Adipose tissue (tissue), 3 donors: Measurements from ENCODE around the gene TRPT1. TPM values are rescaled to one million over a fixed set of nuclear protein-coding genes. Genes with fewer than 3 reads are reported as not detected.

Source experiments
- H3K27ac ChIP-seq: one replicate; pipeline ENCODE4 v1.5.1; 2013; ENCODE audit warnings: low read depth, low read length
- WGBS, 3 donors: extraction: QIAGEN DNeasy Blood & Tissue Kit; methylation state at CpG; one replicate each; pipeline ENCODE4 v1.1.7; 2013; 5-methylcytosine and 5-hydroxymethylcytosine counted together
- polyA plus RNA-seq, 3 donors: library from polyadenylated mRNA; stranded (reverse); fragments of 200-250 nt; gene quantifications; one replicate each; pipeline ENCODE4 v1.2.3, GENCODE V29; 2013
- donor health status: healthy with polysubstance abuse.
- donor health status: Bipolar disorder and iron deficiency.
- donor health status: healthy.

TRPT1 gene
- polyA plus RNA-seq, 3 donors = 42.2 to 61.3 (median 46.7) TPM

DNA sequence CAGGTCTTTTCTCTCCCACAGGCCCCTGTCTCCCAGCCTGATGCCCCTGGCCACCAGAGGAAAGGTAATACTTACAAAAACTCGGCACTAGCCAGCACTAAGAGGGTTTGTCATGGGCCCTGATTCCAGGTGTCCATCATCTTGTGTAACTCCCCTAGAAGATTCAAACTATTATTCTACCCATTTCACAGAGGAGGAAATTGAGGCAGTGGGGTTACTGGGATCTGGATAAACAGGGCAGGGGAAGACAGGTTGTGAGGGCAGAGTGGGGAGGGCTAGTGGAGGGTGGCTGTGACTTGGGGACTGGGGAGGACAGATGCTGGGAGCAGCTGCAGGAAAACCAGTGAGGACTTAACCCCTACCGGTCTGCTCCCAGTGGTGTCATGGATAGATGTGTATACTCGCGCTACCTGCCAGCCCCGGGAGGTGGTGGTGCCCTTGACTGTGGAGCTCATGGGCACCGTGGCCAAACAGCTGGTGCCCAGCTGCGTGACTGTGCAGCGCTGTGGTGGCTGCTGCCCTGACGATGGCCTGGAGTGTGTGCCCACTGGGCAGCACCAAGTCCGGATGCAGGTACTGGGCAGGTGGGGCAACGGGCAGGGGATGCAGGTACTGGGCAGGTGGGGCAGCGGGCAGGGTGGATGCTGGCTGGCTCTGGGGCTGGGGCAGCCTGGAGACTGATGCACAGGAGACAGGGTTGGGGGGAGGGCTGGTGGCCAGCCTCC lies 9.6 kb upstream of the TRPT1 start:
- WGBS, 3 donors = 39 to 87% (median 77%) methylated on average over 11 to 12 of the region's 12 CpGs
- H3K27ac ChIP-seq = no peak overlapping the region

DNA sequence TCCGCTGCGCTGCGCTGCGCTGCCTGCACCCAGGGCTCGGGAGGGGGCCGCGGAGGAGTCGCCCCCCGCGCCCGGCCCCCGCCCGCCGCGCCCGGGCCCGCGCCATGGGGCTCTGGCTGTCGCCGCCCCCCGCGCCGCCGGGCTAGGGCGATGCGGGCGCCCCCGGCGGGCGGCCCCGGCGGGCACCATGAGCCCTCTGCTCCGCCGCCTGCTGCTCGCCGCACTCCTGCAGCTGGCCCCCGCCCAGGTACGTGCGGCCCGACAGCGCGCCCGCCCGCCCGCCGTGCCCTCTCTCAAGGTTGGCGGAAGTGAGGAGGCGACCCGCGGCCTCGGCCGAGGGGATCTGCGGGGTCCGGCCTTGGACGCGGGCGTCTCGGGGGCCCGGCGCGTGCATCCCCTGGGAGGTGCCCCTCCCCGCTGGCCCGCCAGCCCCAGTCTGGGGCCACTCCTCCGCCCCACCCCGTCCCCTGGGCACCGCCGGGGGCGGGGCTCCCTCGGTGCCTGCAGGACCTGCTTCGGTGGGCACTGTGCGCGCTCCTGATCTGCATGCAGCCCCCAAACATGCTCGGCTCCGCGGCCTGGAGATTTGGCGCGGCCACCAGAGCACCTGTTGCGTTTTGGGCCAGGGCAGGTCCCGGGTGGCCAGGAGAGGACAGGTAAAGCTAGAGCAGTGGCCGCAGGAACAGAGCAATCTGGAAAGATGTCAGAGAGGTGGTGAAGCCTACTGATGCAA lies 8.8 kb upstream of the TRPT1 start:
- no peak overlapping the region for H3K27ac ChIP-seq
- WGBS, 3 donors = 1 to 2% (median 2%) methylated on average over 42 to 80 of the region's 80 CpGs

DNA sequence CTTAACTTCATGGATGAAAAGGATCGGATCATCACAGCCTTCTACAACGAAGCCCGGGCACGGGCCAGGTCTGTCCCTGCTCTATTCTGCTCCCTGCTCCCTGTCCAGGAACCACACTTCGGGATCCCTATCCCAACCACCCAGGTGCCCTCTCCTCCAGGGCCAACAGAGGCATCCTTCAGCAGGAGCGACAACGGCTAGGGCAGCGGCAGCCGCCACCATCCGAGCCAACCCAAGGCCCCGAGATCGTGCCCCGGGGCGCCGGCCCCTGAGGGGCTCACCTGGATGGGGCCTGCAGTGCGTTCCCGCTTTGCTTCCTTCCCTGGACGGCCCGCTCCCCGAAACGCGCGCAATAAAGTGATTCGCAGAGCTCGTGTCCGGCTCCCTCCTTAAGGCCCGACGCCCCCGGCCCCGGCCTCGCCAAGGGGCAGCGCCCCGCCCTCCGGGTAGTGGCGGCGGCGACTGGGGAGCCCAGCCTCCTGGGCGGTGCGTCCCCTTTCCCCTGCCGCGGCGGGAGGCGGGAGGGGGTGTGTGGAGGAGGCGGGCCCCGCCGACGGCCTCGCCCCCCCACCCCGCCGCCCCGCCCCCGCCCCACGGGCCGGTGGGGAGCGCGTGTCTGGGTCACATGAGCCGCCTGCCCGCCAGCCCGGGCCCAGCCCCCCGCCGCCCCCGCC lies 8.1 kb upstream of the TRPT1 start, which contains the start of gene VEGFB:
VEGFB (plus strand) TSS at position 672 of the 674 bp plus-strand sequence. CDS start 250 bp downstream, outside the sequence.
- 1 to 5% (median 3%) methylated on average over 34 to 48 of the region's 62 CpGs for WGBS, 3 donors
- H3K27ac ChIP-seq = no peak within 1 kb of the TSS

DNA sequence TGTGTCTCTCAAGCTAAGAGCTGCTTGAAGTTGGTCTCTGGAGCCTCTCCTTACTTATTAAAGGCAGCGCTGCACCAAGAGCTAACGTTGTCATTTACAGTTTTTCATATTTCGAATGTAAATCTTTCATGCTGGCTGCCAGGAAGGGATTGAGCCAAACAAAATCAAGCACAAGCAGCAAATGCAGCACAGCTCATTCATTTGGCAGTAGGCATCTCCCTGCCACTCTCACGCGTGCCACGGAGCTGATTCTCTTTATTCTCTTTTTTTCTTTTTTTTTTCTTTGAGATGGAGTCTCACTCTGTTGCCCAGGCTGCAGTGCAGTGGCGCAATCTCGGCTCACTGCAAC lies 7.0 kb upstream of the TRPT1 start:
- H3K27ac ChIP-seq = no peak overlapping the region
- WGBS, 3 donors = 84 to 89% (median 86%) methylated on average over 8 of the region's 8 CpGs

DNA sequence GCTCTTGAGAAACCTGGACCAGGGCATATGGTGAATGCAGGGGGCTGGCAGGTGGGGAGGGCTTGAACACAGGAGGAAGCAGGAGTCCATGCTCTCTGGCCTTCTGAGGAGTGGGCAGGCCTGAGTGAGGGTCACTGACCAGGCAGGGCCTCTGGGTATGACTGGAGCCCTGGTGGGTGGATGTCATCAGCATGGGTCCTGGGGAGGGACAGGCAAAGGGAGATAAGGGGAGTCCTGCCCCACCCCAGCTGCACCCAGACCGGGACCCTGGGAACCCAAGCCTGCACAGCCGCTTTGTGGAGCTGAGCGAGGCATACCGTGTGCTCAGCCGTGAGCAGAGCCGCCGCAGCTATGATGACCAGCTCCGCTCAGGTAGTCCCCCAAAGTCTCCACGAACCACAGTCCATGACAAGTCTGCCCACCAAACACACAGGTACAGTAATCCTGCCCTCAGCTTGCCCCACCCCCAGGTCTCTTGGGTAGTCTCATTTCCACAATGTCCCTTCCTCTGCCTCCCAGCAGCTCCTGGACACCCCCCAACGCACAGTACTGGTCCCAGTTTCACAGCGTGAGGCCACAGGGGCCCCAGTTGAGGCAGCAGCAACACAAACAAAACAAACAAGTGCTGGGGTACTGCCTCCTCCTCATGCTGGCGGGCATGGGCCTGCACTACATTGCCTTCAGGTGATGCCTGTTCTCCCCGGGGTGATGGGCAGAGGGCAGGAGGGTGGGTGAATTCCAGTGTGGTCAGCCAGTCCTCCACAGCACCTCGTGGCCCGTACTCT lies 6.4 kb upstream of the TRPT1 start:
- WGBS, 3 donors = 86 to 91% (median 87%) methylated on average over 15 of the region's 15 CpGs
- no peak overlapping the region for H3K27ac ChIP-seq

DNA sequence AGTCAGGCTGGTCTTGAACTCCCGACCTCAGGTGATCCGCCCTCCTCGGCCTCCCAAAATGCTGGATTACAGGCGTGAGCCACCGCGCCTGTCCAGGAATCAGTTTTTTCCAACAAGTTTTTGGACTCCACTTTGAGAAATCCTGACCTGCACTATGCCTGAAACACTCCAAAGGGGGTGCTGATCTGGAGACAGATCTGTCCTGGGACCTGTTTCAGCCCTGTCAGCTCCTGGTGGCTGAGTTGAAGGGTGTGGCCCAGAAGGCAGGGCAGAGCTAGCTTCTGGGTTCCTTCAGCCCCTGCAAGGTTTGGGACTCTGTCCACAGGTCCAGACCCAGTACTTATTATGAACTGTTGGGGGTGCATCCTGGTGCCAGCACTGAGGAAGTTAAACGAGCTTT lies 5.6 kb upstream of the TRPT1 start:
- 87 to 91% (median 90%) methylated on average over 7 of the region's 7 CpGs for WGBS, 3 donors
- no peak overlapping the region for H3K27ac ChIP-seq

DNA sequence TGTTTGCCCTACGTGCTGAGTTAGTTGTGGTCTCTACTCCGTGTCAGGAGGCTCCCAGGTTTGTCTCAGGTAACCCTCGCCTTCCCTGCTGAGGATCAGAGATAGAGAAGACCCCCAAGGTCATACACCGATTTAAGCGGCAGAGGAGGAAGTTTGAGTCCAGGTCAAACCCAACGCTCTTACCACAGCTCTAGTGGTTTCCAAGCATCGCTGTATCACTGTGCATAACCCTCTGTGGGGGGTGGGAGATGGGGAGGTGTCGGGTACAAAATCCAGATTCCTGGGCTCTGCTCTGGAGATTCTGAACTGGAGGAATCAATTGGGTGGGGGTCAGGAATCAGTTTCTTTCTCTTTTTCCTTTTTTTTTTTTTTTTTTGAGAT lies 5.0 kb upstream of the TRPT1 start:
- H3K27ac ChIP-seq = peak overlapping the region; percentile 78
- 4 to 11% (median 10%) methylated on average over 8 of the region's 8 CpGs for WGBS, 3 donors

DNA sequence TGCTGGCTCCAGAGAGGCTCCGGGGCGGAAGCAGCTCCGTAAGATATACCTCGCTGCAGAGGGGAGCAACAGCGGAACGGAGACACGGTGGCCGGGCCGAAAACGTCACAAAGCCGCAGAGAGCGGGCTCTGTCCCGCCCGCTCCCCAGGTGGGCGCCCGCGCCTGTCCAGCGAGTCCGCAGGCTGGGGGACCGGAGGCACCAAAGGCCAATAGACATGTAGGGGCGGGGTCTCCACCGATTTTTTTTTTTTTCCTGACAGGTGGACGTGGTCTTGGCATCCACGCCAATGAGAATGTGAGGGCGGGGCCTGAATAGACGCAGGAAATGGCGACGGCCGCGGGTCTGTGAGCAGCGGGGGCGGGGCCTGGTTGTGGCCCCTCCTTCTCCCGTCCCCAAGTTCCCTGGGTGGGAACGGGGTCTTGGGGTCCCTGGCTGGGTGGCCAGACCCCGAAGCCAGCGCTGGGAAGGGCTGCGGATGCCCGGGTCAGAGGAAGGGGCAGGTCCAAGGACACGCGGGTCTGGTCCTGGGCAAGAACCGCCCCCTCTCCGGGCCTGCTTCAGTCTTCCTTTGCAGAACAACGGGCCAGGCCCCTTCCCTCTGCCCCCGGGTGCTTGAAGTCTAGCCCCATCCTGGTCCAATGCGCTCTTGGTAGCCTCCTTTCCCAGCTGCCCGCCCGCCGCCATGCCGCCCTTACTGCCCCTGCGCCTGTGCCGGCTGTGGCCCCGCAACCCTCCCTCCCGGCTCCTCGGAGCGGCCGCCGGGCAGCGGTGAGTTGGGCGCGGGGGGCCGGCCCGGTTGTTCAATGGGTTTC lies 4.4 kb upstream of the TRPT1 start, which contains the start of gene DNAJC4:
DNAJC4 (plus strand) TSS at position 378 of the 814 bp plus-strand sequence; CDS start at position 685, 307 bp downstream.
- 0% methylated on average over 51 to 62 of the region's 62 CpGs for WGBS, 3 donors
- peak within 1 kb of the TSS; percentile 78 for H3K27ac ChIP-seq

DNA sequence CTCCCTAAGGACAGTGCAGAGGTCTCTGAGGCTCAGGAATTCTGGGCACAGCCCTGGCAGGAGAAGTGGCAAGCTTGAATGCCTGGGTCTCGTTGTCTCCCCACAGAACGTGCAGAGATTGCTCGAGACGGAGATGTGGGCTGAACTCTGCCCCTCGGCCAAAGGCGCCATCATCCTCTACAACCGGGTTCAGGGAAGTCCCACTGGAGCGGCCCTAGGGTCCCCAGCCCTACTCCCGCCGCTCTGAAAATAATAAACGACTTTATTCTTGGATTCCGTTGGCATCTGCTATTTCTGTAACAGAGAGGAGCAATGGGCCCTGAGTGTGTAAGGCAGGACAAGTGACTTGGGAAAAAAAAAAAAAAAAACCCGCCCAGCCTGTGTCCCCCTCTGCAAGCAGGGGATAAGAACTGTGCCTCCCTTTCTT lies 3.8 kb upstream of the TRPT1 start:
- no peak overlapping the region for H3K27ac ChIP-seq
- 28 to 42% (median 34%) methylated on average over 13 of the region's 13 CpGs for WGBS, 3 donors

DNA sequence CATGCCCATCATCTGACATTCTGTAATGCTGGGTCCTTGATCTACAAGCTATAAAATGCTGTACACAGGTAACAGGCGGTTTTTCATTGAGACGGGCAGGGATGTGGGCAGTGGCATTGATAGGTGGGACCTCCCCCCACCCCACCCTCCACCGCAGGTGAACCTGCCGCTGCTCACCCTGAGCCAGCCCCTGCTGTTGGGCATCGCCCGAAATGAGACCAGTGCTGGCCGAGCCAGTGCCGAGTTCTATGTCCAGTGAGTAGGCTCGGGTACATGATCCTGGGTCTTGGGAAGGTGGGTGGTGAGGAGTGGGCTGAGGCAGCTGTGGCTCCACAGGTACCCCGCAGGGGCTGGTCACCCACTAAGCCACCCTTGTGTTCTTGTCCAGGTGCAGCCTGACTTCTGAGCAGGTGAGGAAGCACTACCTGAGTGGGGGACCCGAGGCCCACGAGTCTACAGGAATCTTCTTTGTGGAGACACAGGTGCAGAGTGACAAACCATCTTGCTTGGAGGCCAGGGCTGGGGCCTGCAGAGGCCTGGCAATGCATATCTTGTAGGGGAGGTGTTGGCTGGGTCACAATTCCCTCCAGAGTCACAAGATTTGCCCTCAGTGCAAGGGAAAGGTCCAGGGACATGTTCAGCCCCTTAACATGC lies 3.2 kb upstream of the TRPT1 start:
- WGBS, 3 donors = 78 to 91% (median 89%) methylated on average over 12 of the region's 12 CpGs
- no peak overlapping the region for H3K27ac ChIP-seq

DNA sequence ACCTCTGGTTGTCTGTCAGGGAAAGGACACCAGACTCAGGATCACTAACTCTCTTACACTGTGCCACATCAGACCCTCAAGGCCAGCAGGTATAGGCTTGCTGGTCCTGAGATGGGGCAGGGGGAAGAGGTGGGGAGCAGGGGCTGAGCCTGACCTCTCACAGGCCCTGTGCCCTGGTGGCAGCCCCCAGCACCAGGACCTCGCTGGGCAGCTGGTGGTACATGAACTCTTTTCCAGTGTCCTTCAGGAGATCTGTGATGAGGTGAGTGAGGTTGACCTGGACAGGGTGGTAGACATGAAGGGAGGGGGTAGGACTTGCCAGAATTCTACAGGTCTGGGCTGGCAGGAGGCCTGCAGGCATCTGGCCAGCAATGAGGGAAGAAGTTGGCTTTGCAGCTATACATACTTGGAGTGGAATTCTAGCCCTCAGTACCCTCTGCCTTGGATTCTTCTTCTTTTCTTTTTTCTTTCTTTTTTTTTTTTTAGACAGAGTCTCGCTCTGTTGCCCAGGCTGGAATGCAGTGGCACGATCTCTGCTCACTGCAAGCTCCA lies 1.5 kb upstream of the TRPT1 start:
- WGBS, 3 donors = 51 to 92% (median 84%) methylated on average over 2 to 3 of the region's 3 CpGs
- no peak overlapping the region for H3K27ac ChIP-seq

DNA sequence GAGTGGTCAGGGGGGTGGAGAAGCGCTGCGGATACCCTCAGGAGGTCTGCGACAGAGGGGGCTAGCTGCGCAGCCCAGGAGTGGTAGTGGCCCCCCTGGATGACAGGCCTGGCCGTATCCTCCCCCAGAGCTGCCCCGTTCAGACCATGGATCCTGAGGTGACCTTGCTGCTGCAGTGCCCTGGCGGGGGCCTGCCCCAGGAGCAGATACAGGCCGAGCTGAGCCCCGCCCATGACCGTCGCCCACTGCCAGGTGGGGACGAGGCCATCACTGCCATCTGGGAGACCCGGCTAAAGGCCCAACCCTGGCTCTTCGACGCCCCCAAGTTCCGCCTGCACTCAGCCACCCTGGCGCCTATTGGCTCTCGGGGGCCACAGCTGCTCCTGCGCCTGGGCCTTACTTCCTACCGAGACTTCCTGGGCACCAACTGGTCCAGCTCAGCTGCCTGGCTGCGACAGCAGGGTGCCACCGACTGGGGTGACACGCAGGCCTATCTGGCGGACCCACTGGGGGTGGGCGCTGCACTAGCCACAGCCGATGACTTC lies 593 bp upstream of the TRPT1 start:
- WGBS, 3 donors = 5 to 12% (median 8%) methylated on average over 22 to 26 of the region's 26 CpGs
- peak overlapping the region; percentile 48 for H3K27ac ChIP-seq

DNA sequence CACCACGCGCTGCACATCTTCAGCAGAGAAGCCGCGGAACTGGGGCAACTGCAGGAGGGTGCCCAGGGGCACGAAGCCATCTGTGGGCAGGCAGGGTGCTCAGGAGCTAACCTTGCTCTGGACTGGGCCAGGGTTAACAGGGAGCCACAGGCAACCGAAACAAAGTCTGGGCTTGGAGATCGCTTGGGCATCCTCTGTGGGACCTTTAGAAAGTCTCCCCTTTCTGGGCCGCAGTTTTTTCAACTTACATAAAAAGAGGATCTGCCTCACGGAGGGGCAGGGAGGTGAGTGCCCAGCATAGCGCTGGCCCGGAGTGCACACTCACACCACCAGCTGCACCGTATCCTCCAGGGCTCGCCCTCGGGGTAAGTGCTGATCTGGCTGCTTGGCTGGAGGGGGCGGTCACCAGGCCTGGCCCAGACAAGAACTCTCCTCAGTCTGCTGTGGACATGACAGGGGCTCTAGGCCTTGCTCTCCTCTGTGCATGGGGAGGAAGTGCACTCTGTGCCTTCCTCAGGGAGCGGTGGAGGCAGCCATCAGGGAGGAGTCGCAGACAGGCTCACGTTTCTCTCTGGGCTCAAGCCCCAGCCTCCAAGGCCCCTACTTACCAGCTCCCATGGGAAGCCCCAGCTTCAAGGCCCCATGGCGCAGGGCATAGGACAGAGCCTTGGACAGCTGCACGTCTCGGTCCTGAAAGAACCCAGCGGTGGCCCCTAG lies 937 bp downstream of the TRPT1 start:
- H3K27ac ChIP-seq = no peak overlapping the region
- 56 to 65% (median 62%) methylated on average over 22 of the region's 22 CpGs for WGBS, 3 donors

DNA sequence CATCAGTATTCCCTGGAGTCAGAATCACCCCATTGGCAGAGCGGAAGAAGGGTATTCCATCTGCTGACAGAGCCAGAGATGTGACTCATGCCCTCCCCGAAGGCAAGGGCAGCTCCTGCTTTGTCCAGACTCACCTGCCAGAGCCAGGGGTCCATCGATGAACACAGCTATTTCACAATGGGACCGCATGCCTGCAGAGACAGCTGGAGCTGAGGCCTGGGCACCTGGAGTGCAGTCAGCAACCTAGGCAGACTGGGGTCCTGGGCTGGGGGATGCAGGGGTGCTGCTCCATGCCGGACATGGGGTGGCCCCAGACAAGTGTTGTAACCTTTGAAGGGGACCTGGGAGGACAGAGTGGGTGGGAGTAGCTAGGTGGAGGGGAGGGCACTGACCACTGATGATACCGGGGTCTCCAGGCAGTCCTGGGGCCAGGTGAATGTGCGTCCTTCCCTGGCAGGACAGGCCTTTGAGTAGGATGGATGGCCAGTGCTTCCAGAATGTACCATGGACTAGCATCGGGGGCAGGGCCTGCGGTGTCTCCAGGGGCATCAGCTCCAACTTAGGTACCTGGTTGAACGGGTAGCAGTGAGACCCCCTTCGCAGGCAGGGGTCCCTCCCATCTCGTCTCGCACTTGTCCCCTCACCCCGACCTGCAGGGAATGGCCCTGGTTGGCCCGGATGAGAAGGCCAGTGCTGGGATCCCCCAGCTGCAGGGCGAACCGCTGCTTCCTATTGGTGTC lies 1.7 kb downstream of the TRPT1 start:
- WGBS, 3 donors = 88 to 91% (median 90%) methylated on average over 17 of the region's 17 CpGs
- H3K27ac ChIP-seq = no peak overlapping the region

DNA sequence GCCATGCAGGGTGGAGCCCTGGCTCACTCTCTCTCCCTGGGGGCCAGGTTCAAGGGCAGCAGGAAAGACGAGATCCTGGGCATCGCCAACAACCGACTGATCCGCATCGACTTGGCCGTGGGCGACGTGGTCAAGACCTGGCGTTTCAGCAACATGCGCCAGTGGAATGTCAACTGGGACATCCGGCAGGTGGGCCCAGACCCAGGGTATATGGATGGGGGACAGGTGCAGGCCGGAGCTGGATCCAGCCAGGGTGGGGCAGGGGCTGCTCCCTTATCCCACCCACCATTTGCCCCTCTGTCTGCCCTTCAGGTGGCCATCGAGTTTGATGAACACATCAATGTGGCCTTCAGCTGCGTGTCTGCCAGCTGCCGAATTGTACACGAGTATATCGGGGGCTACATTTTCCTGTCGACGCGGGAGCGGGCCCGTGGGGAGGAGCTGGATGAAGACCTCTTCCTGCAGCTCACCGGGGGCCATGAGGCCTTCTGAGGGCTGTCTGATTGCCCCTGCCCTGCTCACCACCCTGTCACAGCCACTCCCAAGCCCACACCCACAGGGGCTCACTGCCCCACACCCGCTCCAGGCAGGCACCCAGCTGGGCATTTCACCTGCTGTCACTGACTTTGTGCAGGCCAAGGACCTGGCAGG lies 2.9 kb downstream of the TRPT1 start:
- no peak overlapping the region for H3K27ac ChIP-seq
- WGBS, 3 donors = 66 to 80% (median 73%) methylated on average over 24 of the region's 24 CpGs
